Fibroblast of skin of scalp (primary cell): Measurements from ENCODE around the gene ABCA12.

Experiments used
- DNase-seq: peaks from one replicate; pipeline ENCODE4 v3.0.0-alpha.2; 2013

ABCA12 gene

DNA sequence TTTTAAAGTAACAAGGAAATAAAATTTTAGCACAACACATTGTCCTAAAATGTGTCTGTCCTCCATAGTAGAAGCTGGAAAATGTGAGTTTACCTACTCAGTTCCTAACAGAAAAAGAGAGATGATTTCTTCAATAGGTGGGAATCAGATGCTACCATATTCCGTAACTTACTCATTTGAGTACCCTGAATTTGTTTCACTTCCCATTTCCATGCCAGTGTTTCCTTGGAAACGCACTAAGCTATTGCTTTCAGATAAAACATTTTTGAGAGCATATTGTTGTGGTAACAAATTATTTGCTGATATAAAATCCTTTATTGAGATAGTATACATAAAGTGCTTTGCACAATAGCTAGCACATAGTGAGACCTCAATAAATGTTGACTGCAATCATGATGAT, 191.5 kb downstream of the ABCA12 start:
- no peak for DNase-seq

DNA sequence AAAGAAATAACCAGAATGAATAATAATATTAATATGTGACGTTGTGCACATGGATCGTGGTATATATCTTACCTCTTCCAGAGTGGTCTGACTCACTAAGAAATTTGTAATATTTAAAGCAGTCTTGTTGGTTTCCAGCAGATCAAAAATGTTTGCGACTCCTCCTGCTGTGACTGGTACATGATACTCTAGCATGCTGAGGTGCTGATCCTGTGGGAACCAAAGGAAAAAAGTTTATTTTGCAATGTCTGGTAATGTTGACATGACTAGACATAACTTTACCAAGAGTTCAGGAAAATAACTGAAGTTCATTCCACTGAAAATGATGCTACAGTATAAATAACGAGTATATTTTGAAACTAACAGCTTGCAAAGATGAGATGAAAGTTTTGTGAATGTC, 204.4 kb downstream of the ABCA12 start:
- DNase-seq, result peak; percentile 18

DNA sequence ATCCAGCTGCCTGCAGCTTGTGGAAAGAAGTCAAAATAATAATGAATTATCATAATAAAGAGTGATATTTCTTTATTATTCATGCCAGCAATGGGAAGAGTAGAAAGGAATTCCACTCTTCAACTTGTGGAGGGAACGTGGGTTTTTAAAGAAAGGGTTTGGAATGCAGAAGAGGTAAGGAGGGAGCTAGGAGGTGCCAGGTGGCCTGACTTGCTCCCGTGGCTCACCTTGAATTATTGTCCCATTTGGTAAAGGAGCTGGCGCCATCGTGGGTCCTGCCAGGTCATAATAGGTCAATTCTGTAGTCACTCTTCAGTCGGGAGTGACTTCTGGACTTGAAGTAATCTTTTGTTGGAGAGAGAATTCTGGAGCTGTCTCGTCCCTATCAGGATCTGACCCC, 233.8 kb downstream of the ABCA12 start:
- no peak for DNase-seq

DNA sequence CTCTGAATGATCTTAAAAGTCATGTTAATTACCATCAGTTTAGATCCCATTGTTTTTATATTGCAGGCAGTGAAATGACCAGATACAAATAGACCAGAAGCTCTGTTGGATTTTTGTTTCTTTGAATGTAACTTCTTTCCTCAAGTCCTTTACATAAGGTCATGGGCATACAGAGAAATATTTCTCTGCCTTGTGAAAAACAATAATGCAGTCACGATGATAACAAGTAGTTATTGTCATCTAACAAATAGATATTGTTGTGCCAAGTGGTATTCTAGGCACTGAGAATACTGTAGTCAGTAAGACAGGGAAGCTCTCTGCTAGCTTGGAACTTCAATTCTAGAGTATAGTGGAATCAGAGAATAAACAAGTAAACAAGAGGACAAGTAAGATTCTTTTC, 234.2 kb downstream of the ABCA12 start:
- DNase-seq, result no peak

DNA sequence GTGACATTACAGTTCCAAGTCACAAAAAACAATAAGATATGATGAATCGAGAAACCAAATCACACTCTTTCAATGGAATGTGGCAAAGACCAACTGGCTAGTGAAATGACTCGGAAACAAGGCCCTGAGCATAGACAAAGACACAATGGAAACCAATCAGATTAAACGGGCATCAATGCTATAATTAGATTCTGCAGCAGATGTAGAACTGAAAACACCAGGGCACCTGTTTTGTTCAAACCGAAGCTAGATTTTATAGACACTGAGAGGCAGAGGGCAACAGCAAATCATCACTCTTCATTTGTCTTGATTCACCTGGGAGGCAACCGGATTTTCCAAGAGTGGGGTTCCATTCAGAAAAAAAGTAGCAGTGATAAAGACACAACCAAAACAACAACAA, 236.1 kb downstream of the ABCA12 start:
- no peak for DNase-seq

DNA sequence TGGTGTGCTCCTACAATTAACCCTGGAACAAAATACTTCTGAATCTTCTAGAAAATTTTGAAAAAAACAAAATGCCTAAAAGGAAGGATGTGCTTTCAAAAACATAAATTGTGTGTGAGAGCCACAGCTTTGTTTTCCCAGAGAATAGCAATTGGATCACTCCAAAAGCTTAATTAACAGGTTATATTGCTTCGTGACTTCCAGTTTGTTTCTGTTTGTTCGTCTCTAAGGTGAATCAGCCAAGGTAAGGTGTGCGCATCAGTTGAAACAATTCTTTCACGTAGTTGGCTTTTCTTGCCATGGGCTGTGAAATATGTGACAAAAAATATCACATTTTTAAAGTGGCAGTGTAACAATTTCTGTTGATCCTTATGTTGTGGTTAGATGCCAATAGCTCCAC, 238.7 kb downstream of the ABCA12 start:
- no peak for DNase-seq

DNA sequence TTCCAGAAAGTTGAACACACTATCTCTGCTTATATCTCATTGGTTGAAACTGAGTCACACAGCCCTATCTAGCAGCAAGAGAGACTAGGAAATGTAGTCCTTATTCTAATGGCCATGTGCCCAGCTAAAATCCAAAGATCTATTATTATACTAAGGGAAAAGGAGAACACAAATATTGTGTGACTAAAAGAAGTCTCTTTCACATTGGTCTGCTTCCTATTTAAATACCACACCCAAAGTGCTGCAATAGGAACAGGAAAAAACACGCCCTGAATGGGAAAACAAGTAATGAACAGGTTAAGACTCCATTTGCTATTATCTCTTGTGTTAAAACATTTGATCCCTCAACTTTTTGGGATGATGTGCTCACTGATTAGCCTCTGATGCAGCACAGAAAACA, 242.2 kb downstream of the ABCA12 start:
- no peak for DNase-seq

DNA sequence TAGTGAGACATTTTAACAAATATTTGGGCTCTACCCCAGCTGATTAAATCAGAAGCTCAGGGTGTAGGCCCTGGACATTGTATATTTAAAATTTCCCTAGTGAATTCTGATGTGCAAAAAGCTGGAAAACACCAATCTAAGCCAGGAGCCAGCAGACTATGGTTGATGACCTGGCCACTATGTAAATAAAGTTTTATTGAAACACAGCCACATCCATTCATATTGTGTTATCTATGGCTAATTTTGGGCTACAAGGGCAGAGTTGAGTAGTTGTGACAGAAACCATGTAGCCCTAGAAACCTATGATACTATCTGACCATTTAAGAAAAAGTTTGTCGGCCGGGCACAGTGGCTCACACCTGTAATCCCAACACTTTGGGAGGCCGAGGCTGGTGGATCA, 243.0 kb downstream of the ABCA12 start:
- no peak for DNase-seq

DNA sequence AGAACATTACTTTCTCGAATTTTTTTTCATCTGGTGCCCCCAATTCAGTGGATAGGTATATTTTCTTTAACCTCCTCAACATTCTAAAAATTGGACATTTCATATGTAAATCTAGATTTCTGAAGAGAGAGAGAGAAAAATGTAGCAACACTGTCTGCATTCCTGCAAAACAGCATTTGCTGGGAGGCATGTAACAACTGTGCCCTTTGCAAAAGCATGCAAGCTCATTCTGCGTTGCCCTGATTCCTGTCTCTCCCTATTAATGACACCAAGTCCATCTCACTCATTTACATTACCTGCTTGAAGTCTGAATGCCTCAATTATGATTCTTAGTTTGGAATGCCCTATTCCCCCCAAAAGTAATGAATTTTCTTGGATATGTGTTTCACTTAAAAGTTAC, 249.1 kb downstream of the ABCA12 start:
- no peak for DNase-seq

DNA sequence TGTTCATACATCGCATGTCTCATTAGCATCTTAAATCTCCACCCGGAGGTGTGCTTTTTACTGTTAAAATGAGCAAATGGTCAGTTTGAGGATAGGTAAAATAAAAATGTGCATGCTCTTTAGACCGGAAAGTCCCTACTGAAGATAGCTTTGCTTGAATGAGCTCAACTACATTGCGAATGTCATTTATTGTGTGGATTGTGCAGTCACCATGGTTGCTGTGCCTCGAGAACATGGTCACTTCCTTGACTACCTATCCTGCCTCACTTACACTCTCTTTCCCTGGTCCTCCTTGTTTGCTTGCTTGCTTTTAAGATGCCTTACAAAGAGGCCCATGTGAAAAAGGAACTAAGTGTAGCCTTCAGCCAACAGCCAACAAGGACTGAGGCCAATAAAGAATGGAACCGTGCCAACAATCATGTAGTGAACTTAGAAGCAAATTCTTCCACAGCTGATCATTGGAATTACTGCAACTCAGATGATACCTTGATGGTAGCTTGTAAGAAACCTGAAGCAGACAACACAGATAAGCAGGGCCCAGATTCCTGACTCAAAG, 256.7 kb downstream of the ABCA12 start:
- DNase-seq, result peak; percentile 6
